Measurements from ENCODE around the gene ADAMTS13. TPM values are rescaled to one million over a fixed set of nuclear protein-coding genes. Genes with fewer than 3 reads are reported as not detected.

The ADAMTS13 gene
- total and polyA plus RNA-seq, 4 experiments from 2014 or later: 1.5 to 1.7 TPM; not detected in 2

GRCh38 chr9:133502112-133502511, 79.9 kb downstream of the ADAMTS13 start:
- H3K4me1 ChIP-seq (ENCODE audit: insufficient read depth, low read length): no peaks in the 10 kb centered on the region
- peaks cover 0 to 35% (median 22%) of the 10 kb centered on the region in 8 donors for H3K9me3 Mint-ChIP-seq
- no peak overlapping the region for H3K4me3 ChIP-seq (ENCODE audit: low read length in 2 of 2)
- intact Hi-C loops (cut with micrococcal nuclease): no loop called here
- H3K27ac ChIP-seq (ENCODE audit: low read depth, low read length): no peak overlapping the region
- no peak overlapping the region for H3K4me3 Mint-ChIP-seq
- peaks cover 0 to 4% of the 10 kb centered on the region in 2 donors for H3K36me3 Mint-ChIP-seq
- H3K27ac Mint-ChIP-seq: no peak overlapping the region
- DNase-seq: no peak
- H3K27me3 Mint-ChIP-seq: peaks cover 15 to 17% of the 10 kb centered on the region in 2 donors
- no peaks in the 10 kb centered on the region for H3K4me1 Mint-ChIP-seq
- peaks cover 0 to 4% of the 10 kb centered on the region in 2 donors for H3K9me3 ChIP-seq (ENCODE audit: control insufficient read depth in 1 of 2, low read length in 2 of 2)
- ChIA-PET CTCF (ENCODE audit: partially characterized antibody) (no interaction called here), POLR2A (ENCODE audit: partially characterized antibody) (no interaction called here)
- no peaks in the 10 kb centered on the region for H3K27me3 ChIP-seq (ENCODE audit: insufficient read depth, low read length)
- H3K36me3 ChIP-seq (ENCODE audit: insufficient read depth, low read length): no peaks in the 10 kb centered on the region

DNA sequence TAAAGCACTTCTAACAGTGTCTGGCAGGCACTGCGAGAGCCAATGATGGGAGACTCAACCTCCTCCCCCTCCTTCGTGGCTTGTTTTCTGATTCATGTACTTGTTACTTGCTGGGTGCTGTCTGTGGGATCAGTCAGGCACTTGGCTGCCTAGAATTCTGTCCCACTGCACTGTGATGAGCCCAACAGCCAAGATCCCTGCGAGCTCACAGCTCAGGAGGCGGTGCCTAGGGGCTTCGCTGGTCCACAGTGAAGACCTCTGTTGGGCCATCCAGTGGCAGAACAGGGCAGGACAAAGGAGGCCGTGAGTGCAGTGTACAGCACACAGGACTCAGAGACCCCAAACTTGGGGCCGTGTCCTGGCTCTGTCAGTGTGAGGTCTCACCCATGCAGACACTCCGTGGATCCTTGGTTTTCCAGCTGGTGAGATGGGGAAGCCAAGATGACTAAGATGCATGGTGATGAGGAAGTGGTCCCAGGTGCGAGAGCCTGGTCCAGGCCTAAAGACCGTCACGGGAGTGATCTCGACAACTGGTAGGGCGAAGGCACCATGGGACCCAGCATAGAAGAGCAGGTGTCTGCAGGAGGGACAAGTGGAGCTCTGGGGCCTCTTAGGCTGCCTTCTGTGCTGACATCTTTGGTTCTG, 83.1 kb downstream of the ADAMTS13 start:
- H3K9me3 ChIP-seq (ENCODE audit: control insufficient read depth in 1 of 2, low read length in 2 of 2): peaks cover 0 to 4% of the 10 kb centered on the region in 2 donors
- no peak for DNase-seq
- Mint-ChIP-seq H3K36me3 (peaks cover 0 to 4% of the 10 kb centered on the region in 2 donors), H3K27ac (no peak overlapping the region), H3K27me3 (peaks cover 6 to 10% of the 10 kb centered on the region in 2 donors), H3K4me1 (peaks cover 6 to 13% (median 9%) of the 10 kb centered on the region in 4 donors), H3K4me3 (no peak overlapping the region), H3K9me3 (peaks cover 0 to 32% (median 22%) of the 10 kb centered on the region in 8 donors)
- H3K27me3 ChIP-seq (ENCODE audit: insufficient read depth, low read length): no peaks in the 10 kb centered on the region
- H3K4me1 ChIP-seq (ENCODE audit: insufficient read depth, low read length): peaks cover 20% of the 10 kb centered on the region
- H3K36me3 ChIP-seq (ENCODE audit: insufficient read depth, low read length): no peaks in the 10 kb centered on the region
- intact Hi-C loops (cut with micrococcal nuclease): no loop called here
- CTCF ChIA-PET (ENCODE audit: partially characterized antibody): no interaction called here
- POLR2A ChIA-PET (ENCODE audit: partially characterized antibody): no interaction called here
- H3K4me3 ChIP-seq (ENCODE audit: low read length in 2 of 2): no peak overlapping the region
- H3K27ac ChIP-seq (ENCODE audit: low read depth, low read length): no peak overlapping the region

- Histone ChIP-seq H3K36me3 (ENCODE audit: insufficient read depth, low read length) (no peaks in the 10 kb centered on the region), H3K4me3 (ENCODE audit: low read length in 2 of 2) (no peak overlapping the region), H3K4me1 (ENCODE audit: insufficient read depth, low read length) (peaks cover 20% of the 10 kb centered on the region), H3K27ac (ENCODE audit: low read depth, low read length) (no peak overlapping the region), H3K27me3 (ENCODE audit: insufficient read depth, low read length) (no peaks in the 10 kb centered on the region), H3K9me3 (ENCODE audit: control insufficient read depth in 1 of 2, low read length in 2 of 2) (peaks cover 0 to 4% of the 10 kb centered on the region in 2 donors)
- ChIA-PET POLR2A (ENCODE audit: partially characterized antibody) (no interaction called here), CTCF (ENCODE audit: partially characterized antibody) (no interaction called here)
- peaks cover 6 to 13% (median 9%) of the 10 kb centered on the region in 4 donors for H3K4me1 Mint-ChIP-seq
- no peak overlapping the region for H3K27ac Mint-ChIP-seq
- peaks cover 0 to 4% of the 10 kb centered on the region in 2 donors for H3K36me3 Mint-ChIP-seq
- H3K9me3 Mint-ChIP-seq: peaks cover 0 to 26% (median 17%) of the 10 kb centered on the region in 8 donors
- no peak overlapping the region for H3K4me3 Mint-ChIP-seq
- no peak for DNase-seq
- H3K27me3 Mint-ChIP-seq: peaks cover 6 to 9% of the 10 kb centered on the region in 2 donors
- intact Hi-C loops (cut with micrococcal nuclease): no loop called here
Measured at GRCh38 chr9:133505901-133506652, 83.9 kb downstream of the ADAMTS13 start.

DNA sequence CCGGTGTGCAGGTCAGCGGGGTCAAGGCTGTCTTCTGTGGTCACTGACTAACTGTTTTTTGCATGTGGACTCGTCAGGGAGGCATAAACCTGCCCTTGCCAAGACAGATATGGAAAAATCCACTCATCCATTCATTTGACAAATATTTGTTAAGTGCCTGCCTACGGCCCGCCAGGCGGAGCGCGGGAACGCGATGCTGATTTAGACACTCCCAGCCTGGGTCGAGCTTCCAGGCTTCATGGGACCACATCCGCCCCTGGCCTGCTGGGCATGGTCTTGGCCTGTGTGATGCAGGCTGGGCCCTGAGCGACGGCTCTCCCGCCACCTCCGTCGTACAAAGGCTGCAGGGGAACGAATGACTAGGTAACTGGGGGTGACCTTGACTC, 84.5 kb downstream of the ADAMTS13 start:
- no peak overlapping the region for H3K4me3 ChIP-seq (ENCODE audit: low read length in 2 of 2)
- Mint-ChIP-seq H3K27me3 (peaks cover 6 to 8% of the 10 kb centered on the region in 2 donors), H3K4me3 (no peak overlapping the region), H3K9me3 (peaks cover 0 to 20% (median 12%) of the 10 kb centered on the region in 8 donors), H3K4me1 (peaks cover 6 to 13% (median 9%) of the 10 kb centered on the region in 4 donors), H3K27ac (peak overlapping the region in 1 of 7 donors; percentile 35), H3K36me3 (no peaks in the 10 kb centered on the region)
- H3K9me3 ChIP-seq (ENCODE audit: control insufficient read depth in 1 of 2, low read length in 2 of 2): peaks cover 0 to 4% of the 10 kb centered on the region in 2 donors
- no peaks in the 10 kb centered on the region for H3K36me3 ChIP-seq (ENCODE audit: insufficient read depth, low read length)
- H3K27me3 ChIP-seq (ENCODE audit: insufficient read depth, low read length): no peaks in the 10 kb centered on the region
- no peak for DNase-seq
- POLR2A ChIA-PET (ENCODE audit: partially characterized antibody): no interaction called here
- no peak overlapping the region for H3K27ac ChIP-seq (ENCODE audit: low read depth, low read length)
- CTCF ChIA-PET (ENCODE audit: partially characterized antibody): no interaction called here
- intact Hi-C loops (cut with micrococcal nuclease): no loop called here
- peaks cover 20% of the 10 kb centered on the region for H3K4me1 ChIP-seq (ENCODE audit: insufficient read depth, low read length)

- no peaks in the 10 kb centered on the region for H3K36me3 Mint-ChIP-seq
- peaks cover 5 to 6% of the 10 kb centered on the region in 2 donors for H3K27me3 Mint-ChIP-seq
- no peak overlapping the region for H3K4me3 Mint-ChIP-seq
- CTCF ChIA-PET (ENCODE audit: partially characterized antibody): no interaction called here
- H3K27ac Mint-ChIP-seq: peak overlapping the region in 2 of 7 donors; percentile 64 to 88
- Histone ChIP-seq H3K4me1 (ENCODE audit: insufficient read depth, low read length) (peaks cover 20% of the 10 kb centered on the region), H3K27ac (ENCODE audit: low read depth, low read length) (no peak overlapping the region), H3K4me3 (ENCODE audit: low read length in 2 of 2) (no peak overlapping the region), H3K36me3 (ENCODE audit: insufficient read depth, low read length) (no peaks in the 10 kb centered on the region), H3K27me3 (ENCODE audit: insufficient read depth, low read length) (no peaks in the 10 kb centered on the region), H3K9me3 (ENCODE audit: control insufficient read depth in 1 of 2, low read length in 2 of 2) (no peaks in the 10 kb centered on the region)
- intact Hi-C loops (cut with micrococcal nuclease): no loop called here
- DNase-seq: no peak
- peaks cover 0 to 12% (median 4%) of the 10 kb centered on the region in 8 donors for H3K9me3 Mint-ChIP-seq
- H3K4me1 Mint-ChIP-seq: peaks cover 6 to 13% (median 9%) of the 10 kb centered on the region in 4 donors
- POLR2A ChIA-PET (ENCODE audit: partially characterized antibody): no interaction called here
Measured at GRCh38 chr9:133507246-133507965, 85.2 kb downstream of the ADAMTS13 start.

DNA sequence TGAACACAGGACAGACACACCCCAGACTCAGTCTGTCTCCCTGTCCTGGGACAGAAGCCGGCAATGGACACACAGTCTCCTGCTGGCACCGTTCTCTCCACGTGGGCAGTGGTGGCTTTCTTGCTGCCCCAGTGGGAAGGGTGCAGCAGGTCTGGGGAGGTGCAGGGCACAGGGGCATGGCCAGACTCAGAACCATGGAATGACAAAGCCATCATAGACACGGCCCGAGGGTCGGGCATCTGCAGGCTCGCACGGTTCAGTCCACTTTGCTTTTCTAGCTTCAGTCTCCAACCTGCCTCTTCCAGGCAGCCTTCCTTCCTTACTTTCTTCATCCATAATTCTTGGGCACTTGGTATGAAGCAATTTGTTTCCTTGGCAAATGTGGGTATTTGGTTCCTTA, 85.9 kb downstream of the ADAMTS13 start:
- no peak overlapping the region for H3K27ac ChIP-seq (ENCODE audit: low read depth, low read length)
- intact Hi-C loops (cut with micrococcal nuclease): no loop called here
- Mint-ChIP-seq H3K27me3 (peaks cover 3 to 5% of the 10 kb centered on the region in 2 donors), H3K9me3 (peaks cover 0 to 8% (median under 1%) of the 10 kb centered on the region in 8 donors), H3K36me3 (no peaks in the 10 kb centered on the region), H3K4me1 (peaks cover 6 to 13% (median 9%) of the 10 kb centered on the region in 4 donors), H3K27ac (peak overlapping the region in 1 of 7 donors; percentile 13), H3K4me3 (no peak overlapping the region)
- CTCF ChIA-PET (ENCODE audit: partially characterized antibody): no interaction called here
- H3K4me1 ChIP-seq (ENCODE audit: insufficient read depth, low read length): peaks cover 20% of the 10 kb centered on the region
- no peak for DNase-seq
- no peak overlapping the region for H3K4me3 ChIP-seq (ENCODE audit: low read length in 2 of 2)
- H3K9me3 ChIP-seq (ENCODE audit: control insufficient read depth in 1 of 2, low read length in 2 of 2): no peaks in the 10 kb centered on the region
- H3K36me3 ChIP-seq (ENCODE audit: insufficient read depth, low read length): no peaks in the 10 kb centered on the region
- POLR2A ChIA-PET (ENCODE audit: partially characterized antibody): no interaction called here
- H3K27me3 ChIP-seq (ENCODE audit: insufficient read depth, low read length): no peaks in the 10 kb centered on the region

Data from CD4-positive, alpha-beta memory T cell (primary cell).